ENCODE data around the gene RBFOX2. TPM values are rescaled to one million over a fixed set of nuclear protein-coding genes. Genes with fewer than 3 reads are reported as not detected.
A peak's percentile ranks its signal among the peaks of the same experiment; 100 is the strongest.

Gene RBFOX2
- total and polyA plus RNA-seq, 2 donors (not counting 1 experiment from before 2014, with no cell fraction given), result 173 to 190 TPM

- Histone ChIP-seq H3K9me3 (ENCODE audit: control insufficient read depth, insufficient read depth, low read depth, low read length) (no peaks in the 10 kb centered on the region), H3K79me2 (ENCODE audit: control insufficient read depth, insufficient read depth, low read length) (peaks cover 45% of the 10 kb centered on the region), H4K20me1 (ENCODE audit: control insufficient read depth, extremely low read depth, insufficient read depth, low read length) (no peaks in the 10 kb centered on the region)
These were observed 188.8 kb downstream of the RBFOX2 start for GRCh38 chr22:35839841-35840301.

GRCh38 chr22:35838855-35839576 is 189.6 kb downstream of the RBFOX2 start:
- Histone ChIP-seq H3K9ac (ENCODE audit: insufficient read depth, low read length) (peak overlapping the region; percentile 11), H3K4me2 (ENCODE audit: extremely low read depth, insufficient read depth, low read length) (peak overlapping the region; percentile 42), H3K27me3 (ENCODE audit: control insufficient read depth, insufficient read depth, low read length) (no peaks in the 10 kb centered on the region), H3K27ac (ENCODE audit: insufficient read depth, low read length) (peak overlapping the region; percentile 55), H3K36me3 (ENCODE audit: control insufficient read depth, insufficient read depth, low read length) (no peaks in the 10 kb centered on the region), H3K79me2 (ENCODE audit: control insufficient read depth, insufficient read depth, low read length) (peaks cover 54% of the 10 kb centered on the region), H2AFZ (ENCODE audit: low read length) (no peak overlapping the region), H4K20me1 (ENCODE audit: control insufficient read depth, extremely low read depth, insufficient read depth, low read length) (no peaks in the 10 kb centered on the region), H3K9me3 (ENCODE audit: control insufficient read depth, insufficient read depth, low read depth, low read length) (no peaks in the 10 kb centered on the region), H3K4me3 (replicated peaks in 1 of 4; ENCODE audit: control extremely low read depth in 1 of 4, insufficient read depth in 1 of 4, low read depth in 3 of 4, low read length in 4 of 4) (peak overlapping the region; percentile 70 to 90 (median 78)), H3K4me1 (ENCODE audit: control insufficient read depth, extremely low read depth, insufficient read depth, low read length) (peaks cover 7% of the 10 kb centered on the region)
- peak; percentile 45 to 64 for TF ChIP-seq CTCF (conservative IDR thresholded peaks at IDR 0.05 in 1 of 2, IDR thresholded peaks at IDR 0.05 in 1 of 2; ENCODE audit: low read depth in 1 of 2, low read length in 2 of 2)
- TF ChIP-seq EZH2 (IDR thresholded peaks at IDR 0.05; ENCODE audit: low read length, missing control alignments), result no peak
- peak; percentile 68 to 87 for DNase-seq (ENCODE audit: low read depth in 2 of 2)

More at GRCh38 chr22:35839841-35840301, 188.8 kb downstream of the RBFOX2 start:
- H3K4me2 ChIP-seq (ENCODE audit: extremely low read depth, insufficient read depth, low read length), result peak overlapping the region; percentile 42
- no peaks in the 10 kb centered on the region for H3K27me3 ChIP-seq (ENCODE audit: control insufficient read depth, insufficient read depth, low read length)
- H3K36me3 ChIP-seq (ENCODE audit: control insufficient read depth, insufficient read depth, low read length), result no peaks in the 10 kb centered on the region
- peak overlapping the region; percentile 1 for H3K9ac ChIP-seq (ENCODE audit: insufficient read depth, low read length)
- TF ChIP-seq CTCF (conservative IDR thresholded peaks at IDR 0.05 in 1 of 2, IDR thresholded peaks at IDR 0.05 in 1 of 2; ENCODE audit: low read depth in 1 of 2, low read length in 2 of 2) (no peak), EZH2 (IDR thresholded peaks at IDR 0.05; ENCODE audit: low read length, missing control alignments) (no peak)
- peak overlapping the region; percentile 70 to 90 (median 78) for H3K4me3 ChIP-seq (replicated peaks in 1 of 4; ENCODE audit: control extremely low read depth in 1 of 4, insufficient read depth in 1 of 4, low read depth in 3 of 4, low read length in 4 of 4)
- peak; percentile 39 to 40 for DNase-seq (ENCODE audit: low read depth in 2 of 2)
- peaks cover 4% of the 10 kb centered on the region for H3K4me1 ChIP-seq (ENCODE audit: control insufficient read depth, extremely low read depth, insufficient read depth, low read length)
- H2AFZ ChIP-seq (ENCODE audit: low read length), result no peak overlapping the region
- peak overlapping the region; percentile 55 for H3K27ac ChIP-seq (ENCODE audit: insufficient read depth, low read length)

GRCh38 chr22:35837101-35837727 is 191.4 kb downstream of the RBFOX2 start:
- no peaks in the 10 kb centered on the region for H3K36me3 ChIP-seq (ENCODE audit: control insufficient read depth, insufficient read depth, low read length)
- no peak overlapping the region for H3K9ac ChIP-seq (ENCODE audit: insufficient read depth, low read length)
- peaks cover 68% of the 10 kb centered on the region for H3K79me2 ChIP-seq (ENCODE audit: control insufficient read depth, insufficient read depth, low read length)
- no peaks in the 10 kb centered on the region for H3K27me3 ChIP-seq (ENCODE audit: control insufficient read depth, insufficient read depth, low read length)
- TF ChIP-seq EZH2 (IDR thresholded peaks at IDR 0.05; ENCODE audit: low read length, missing control alignments), result no peak
- H3K9me3 ChIP-seq (ENCODE audit: control insufficient read depth, insufficient read depth, low read depth, low read length), result no peaks in the 10 kb centered on the region
- peak overlapping the region; percentile 35 to 90 (median 61) for H3K4me3 ChIP-seq (replicated peaks in 1 of 4; ENCODE audit: control extremely low read depth in 1 of 4, insufficient read depth in 1 of 4, low read depth in 3 of 4, low read length in 4 of 4)
- H2AFZ ChIP-seq (ENCODE audit: low read length), result no peak overlapping the region
- H3K4me1 ChIP-seq (ENCODE audit: control insufficient read depth, extremely low read depth, insufficient read depth, low read length), result peaks cover 7% of the 10 kb centered on the region
- no peaks in the 10 kb centered on the region for H4K20me1 ChIP-seq (ENCODE audit: control insufficient read depth, extremely low read depth, insufficient read depth, low read length)
- H3K4me2 ChIP-seq (ENCODE audit: extremely low read depth, insufficient read depth, low read length), result peak overlapping the region; percentile 64
- no peak overlapping the region for H3K27ac ChIP-seq (ENCODE audit: insufficient read depth, low read length)
- DNase-seq (ENCODE audit: low read depth in 2 of 2), result peak in 1 of 2 donors; percentile 15

Measured in fibroblast of lung (primary cell).